ENCODE measurements around the gene EIF4B. TPM values are rescaled to one million over a fixed set of nuclear protein-coding genes. Genes with fewer than 3 reads are reported as not detected.

The EIF4B gene
- total RNA-seq, 2 donors from 2014 or later = 279 to 338 TPM

DNA sequence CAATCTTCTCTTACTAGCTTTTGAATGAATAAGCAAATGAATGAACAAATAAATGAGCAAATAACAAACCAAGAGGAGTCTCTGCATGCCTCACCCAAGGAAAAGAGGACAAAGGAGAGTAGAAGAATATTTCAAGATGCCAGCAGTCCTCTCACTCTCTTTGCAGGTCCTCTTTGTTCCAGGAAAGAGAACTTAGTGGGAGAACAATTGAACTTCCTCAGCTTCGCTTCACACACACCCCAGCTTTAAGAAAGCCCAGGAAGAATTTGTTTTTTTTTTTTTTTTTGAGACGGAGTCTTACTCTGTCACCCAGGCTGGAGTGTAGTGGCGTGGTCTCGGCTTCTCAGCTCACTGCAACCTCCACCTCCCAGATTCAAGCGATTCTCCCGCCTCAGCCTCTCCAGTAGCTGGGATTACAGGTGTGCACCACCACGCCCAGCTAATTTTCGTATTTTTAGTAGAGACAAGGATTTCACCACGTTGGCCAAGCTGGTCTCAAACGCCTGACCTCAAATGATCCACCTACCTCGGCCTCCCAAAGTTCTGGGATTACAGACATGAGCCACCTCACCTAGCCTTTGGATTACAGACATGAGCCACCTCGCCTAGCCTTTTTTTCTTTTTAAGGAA lies 37.0 kb upstream of the EIF4B start:
- no peaks in the 10 kb centered on the region for H3K9me3 ChIP-seq
- no peak for TF ChIP-seq CTCF (IDR thresholded peaks at IDR 0.05)
- no peak overlapping the region for H3K4me3 ChIP-seq
- DNase-seq (ENCODE audit: low spot score) = no peak
- H3K4me1 ChIP-seq (ENCODE audit: control insufficient read depth in 1 of 2, low read depth in 2 of 2) = peaks cover 0 to under 1% of the 10 kb centered on the region in 2 donors
- no peaks in the 10 kb centered on the region for H3K27me3 ChIP-seq (replicated peaks; ENCODE audit: insufficient read depth)
- no peak for ATAC-seq (ENCODE audit: insufficient number of reproducible peaks, low FRiP score, low read depth)
- H3K36me3 ChIP-seq = no peaks in the 10 kb centered on the region
- no peak overlapping the region for H3K27ac ChIP-seq

DNA sequence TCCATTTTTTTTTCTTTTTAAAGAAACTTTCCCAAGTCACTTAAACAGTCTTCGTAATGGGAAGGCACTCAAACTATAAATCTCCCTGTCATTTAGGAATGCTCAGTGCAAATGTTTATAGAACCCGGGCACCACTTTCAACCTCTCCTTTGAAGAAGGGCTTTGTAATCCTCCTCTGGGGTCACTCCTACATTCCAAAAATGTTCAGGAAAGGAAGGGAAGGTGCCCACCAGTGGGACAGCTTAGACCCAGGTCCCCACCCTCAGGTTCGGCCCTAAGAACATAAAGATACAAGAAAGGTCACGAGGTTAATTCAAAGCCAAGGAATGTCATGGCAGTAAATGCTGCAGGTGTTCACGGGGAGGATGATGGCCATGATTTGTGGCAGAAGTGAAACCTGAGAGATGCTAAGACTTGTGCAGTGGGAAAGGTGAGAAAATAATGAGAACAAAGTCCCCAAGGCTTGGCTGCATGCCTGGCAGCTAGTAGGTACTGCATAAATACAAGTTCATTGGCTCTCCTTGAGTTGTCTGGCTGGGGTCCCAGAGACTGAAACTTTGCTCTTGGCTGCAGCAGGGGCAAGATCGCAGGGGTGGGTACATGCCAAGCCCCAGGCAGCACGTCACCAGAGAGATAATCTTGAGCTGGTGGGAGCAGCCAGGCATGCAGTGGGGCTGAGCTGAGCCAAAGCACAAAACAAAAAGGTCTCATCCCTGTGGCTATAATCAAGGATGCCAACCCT lies 36.3 kb upstream of the EIF4B start:
- H3K27ac ChIP-seq = no peak overlapping the region
- H3K27me3 ChIP-seq (replicated peaks; ENCODE audit: insufficient read depth) = no peaks in the 10 kb centered on the region
- ATAC-seq (ENCODE audit: insufficient number of reproducible peaks, low FRiP score, low read depth) = no peak
- DNase-seq (ENCODE audit: low spot score) = no peak
- H3K4me3 ChIP-seq = no peak overlapping the region
- TF ChIP-seq CTCF (IDR thresholded peaks at IDR 0.05) = no peak
- no peaks in the 10 kb centered on the region for H3K36me3 ChIP-seq
- H3K4me1 ChIP-seq (ENCODE audit: control insufficient read depth in 1 of 2, low read depth in 2 of 2) = peaks cover 0 to 7% of the 10 kb centered on the region in 2 donors
- H3K9me3 ChIP-seq = no peaks in the 10 kb centered on the region

DNA sequence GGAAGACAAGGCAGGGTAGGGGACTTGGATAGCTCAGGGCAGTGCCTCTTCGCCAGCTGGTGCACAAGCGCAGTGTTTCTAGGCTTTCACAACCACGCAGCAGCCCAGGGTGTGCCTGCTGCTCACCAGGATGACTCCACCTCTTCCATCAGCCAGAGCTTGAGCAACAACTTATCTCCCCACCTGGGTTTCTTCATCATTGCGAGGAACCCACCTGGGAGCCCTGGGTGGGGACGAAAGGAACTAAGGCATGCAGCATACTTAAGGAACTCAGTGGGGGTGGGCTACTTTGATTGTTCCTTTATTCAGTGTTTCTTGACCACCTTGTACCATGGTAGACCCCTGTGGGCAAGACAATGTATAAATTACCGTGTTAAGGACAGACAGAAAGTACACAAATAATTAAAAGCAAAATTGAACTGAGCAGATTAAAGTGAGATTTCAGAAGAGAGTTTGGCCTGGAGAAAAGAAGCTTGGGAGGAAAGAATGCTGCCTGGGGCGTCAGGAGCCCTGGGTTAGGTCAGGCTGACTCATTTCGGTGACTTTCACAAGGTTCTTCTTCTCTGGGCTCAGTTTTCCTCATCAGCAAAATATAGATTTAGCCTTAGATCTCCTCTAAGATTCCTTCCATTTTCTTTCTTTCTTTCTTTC lies 34.5 kb upstream of the EIF4B start:
- DNase-seq (ENCODE audit: low spot score) = no peak
- H3K27me3 ChIP-seq (replicated peaks; ENCODE audit: insufficient read depth) = no peaks in the 10 kb centered on the region
- no peak for TF ChIP-seq CTCF (IDR thresholded peaks at IDR 0.05)
- no peak overlapping the region for H3K4me3 ChIP-seq
- no peaks in the 10 kb centered on the region for H3K36me3 ChIP-seq
- no peaks in the 10 kb centered on the region for H3K9me3 ChIP-seq
- H3K27ac ChIP-seq = no peak overlapping the region
- no peak for ATAC-seq (ENCODE audit: insufficient number of reproducible peaks, low FRiP score, low read depth)
- peaks cover 0 to 14% of the 10 kb centered on the region in 2 donors for H3K4me1 ChIP-seq (ENCODE audit: control insufficient read depth in 1 of 2, low read depth in 2 of 2)

- no peak overlapping the region for H3K27ac ChIP-seq
- no peak overlapping the region for H3K4me3 ChIP-seq
- no peaks in the 10 kb centered on the region for H3K9me3 ChIP-seq
- no peak for TF ChIP-seq CTCF (IDR thresholded peaks at IDR 0.05)
- H3K4me1 ChIP-seq (ENCODE audit: control insufficient read depth in 1 of 2, low read depth in 2 of 2) = peaks cover 0 to 14% of the 10 kb centered on the region in 2 donors
- no peaks in the 10 kb centered on the region for H3K27me3 ChIP-seq (replicated peaks; ENCODE audit: insufficient read depth)
- ATAC-seq (ENCODE audit: insufficient number of reproducible peaks, low FRiP score, low read depth) = no peak
- DNase-seq (ENCODE audit: low spot score) = no peak
- no peaks in the 10 kb centered on the region for H3K36me3 ChIP-seq
Measured at GRCh38 chr12:52975204-52975603, 31.1 kb upstream of the EIF4B start.

DNA sequence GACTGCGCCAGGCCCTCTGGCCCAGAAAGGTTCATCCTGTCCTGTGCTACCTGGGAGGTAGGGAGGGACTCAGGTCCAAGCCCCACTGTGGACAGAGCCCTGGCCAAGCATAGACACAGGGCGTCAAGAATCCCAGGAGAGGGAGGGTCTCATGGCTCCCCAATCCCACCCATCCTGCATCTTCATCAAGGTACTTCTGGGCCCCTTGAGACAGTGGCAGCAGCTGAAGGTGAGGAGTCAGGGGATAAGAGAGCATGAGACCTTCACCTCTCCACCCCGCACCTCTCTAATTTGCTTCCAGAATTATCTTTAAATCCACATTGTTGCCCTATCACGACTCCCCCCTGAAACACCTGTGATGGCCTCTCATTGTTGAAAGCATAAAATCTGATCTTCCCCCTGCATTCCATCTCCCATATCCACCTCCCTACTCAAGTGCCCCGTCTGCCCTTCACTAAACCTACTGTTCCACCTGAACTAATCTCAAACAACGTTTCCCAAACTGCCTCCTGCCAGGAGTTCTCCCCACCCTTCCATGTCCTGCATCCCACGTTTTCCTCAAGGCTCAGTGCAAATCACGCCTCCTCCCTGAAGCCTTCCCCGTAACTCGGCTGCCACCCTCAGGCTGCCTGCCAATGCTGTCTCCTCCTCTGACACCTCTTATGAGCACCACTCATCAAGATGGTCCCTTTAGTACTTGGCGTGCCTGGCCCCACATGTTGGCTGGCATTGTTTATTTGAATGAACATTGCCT lies 30.3 kb upstream of the EIF4B start:
- Histone ChIP-seq H3K4me1 (ENCODE audit: control insufficient read depth in 1 of 2, low read depth in 2 of 2) (peaks cover 0 to 14% of the 10 kb centered on the region in 2 donors), H3K4me3 (no peak overlapping the region), H3K36me3 (no peaks in the 10 kb centered on the region), H3K27ac (no peak overlapping the region), H3K9me3 (no peaks in the 10 kb centered on the region), H3K27me3 (replicated peaks; ENCODE audit: insufficient read depth) (no peaks in the 10 kb centered on the region)
- no peak for TF ChIP-seq CTCF (IDR thresholded peaks at IDR 0.05)
- ATAC-seq (ENCODE audit: insufficient number of reproducible peaks, low FRiP score, low read depth) (no peak), DNase-seq (ENCODE audit: low spot score) (no peak)
